Measurements from ENCODE around the gene MED27. TPM values are rescaled to one million over a fixed set of nuclear protein-coding genes. Genes with fewer than 3 reads are reported as not detected.

Gene MED27
- polyA plus RNA-seq, 1 experiment: 36.9 TPM

DNA sequence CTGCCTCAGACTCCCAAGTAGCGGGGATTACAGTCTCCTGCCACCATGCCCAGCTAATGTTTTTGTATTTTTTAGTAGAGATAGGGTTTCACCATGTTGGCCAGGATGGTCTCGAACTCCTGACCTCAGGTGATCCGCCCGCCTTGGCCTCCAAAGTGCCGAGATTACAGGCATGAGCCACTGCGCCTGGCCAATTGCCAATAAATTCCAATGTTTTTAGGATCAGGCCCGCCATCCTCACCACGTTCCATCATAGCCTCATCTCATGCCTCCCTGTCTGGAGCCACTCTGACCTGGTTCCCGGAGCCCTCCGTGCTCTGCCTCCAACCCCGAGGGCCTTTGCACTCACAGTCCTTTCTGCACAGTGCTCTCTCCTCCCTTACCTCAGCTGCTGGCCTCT, 268.3 kb downstream of the MED27 start:
- no peaks in the 10 kb centered on the region for H3K36me3 ChIP-seq (ENCODE audit: control insufficient read depth, insufficient read depth, low read length)
- peaks cover 23% of the 10 kb centered on the region for H3K27me3 ChIP-seq (ENCODE audit: control insufficient read depth, insufficient read depth, low read length)
- DNase-seq (ENCODE audit: low read depth): no peak
- no peak overlapping the region for H3K4me3 ChIP-seq (ENCODE audit: low read depth, low read length)
- CTCF ChIA-PET: no interaction called here
- POLR2A ChIA-PET: no interaction called here
- TF ChIP-seq, protein P1, sequence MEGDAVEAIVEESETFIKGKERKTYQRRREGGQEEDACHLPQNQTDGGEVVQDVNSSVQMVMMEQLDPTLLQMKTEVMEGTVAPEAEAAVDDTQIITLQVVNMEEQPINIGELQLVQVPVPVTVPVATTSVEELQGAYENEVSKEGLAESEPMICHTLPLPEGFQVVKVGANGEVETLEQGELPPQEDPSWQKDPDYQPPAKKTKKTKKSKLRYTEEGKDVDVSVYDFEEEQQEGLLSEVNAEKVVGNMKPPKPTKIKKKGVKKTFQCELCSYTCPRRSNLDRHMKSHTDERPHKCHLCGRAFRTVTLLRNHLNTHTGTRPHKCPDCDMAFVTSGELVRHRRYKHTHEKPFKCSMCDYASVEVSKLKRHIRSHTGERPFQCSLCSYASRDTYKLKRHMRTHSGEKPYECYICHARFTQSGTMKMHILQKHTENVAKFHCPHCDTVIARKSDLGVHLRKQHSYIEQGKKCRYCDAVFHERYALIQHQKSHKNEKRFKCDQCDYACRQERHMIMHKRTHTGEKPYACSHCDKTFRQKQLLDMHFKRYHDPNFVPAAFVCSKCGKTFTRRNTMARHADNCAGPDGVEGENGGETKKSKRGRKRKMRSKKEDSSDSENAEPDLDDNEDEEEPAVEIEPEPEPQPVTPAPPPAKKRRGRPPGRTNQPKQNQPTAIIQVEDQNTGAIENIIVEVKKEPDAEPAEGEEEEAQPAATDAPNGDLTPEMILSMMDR (IDR thresholded peaks at IDR 0.05; ENCODE audit: insufficient read depth, low read depth, low read length): no peak

DNA sequence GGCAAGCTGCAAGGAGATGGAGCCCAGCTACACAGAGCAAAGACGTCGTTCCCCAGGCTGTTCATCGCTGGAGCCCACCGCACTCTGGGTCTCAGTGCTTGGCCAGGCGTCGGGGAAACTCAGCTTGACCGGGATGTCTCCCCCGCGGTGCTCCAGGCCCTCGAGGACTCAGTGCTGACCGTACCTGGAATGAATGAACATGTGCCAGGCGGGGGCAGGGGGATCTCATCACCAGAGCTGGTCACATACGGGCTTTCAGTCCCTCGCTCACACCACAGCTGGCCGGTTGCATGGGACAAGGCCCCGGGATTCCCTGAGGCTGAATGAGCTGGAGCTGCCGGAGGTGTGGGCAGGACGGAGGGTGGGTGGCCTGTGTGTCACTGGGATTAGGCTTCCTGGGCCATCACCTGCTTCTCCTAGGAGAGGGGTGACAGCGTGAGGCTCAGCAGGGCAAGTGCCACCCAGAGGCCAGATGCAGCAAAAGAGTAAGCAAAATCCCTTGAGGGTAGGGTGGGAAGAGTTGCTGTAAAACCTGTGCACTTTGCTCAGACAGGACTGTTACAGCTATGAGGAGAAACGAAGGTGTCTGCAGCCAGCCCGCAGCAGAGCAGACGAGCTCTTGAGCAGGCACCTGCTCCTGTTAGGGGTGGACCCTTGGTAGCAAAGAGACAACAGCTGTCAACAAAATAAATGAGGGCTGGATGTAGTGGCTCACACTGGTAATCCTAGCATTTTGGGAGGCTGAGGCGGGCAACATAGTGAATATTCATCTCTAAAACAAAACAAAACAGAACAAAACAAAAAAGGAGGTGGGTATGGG, 269.1 kb downstream of the MED27 start:
- Histone ChIP-seq H3K4me3 (ENCODE audit: low read depth, low read length) (no peak overlapping the region), H3K27me3 (ENCODE audit: control insufficient read depth, insufficient read depth, low read length) (peaks cover 20% of the 10 kb centered on the region), H3K36me3 (ENCODE audit: control insufficient read depth, insufficient read depth, low read length) (no peaks in the 10 kb centered on the region)
- ChIA-PET POLR2A (no interaction called here), CTCF (no interaction called here)
- DNase-seq (ENCODE audit: low read depth): no peak
- TF ChIP-seq, protein P1 (IDR thresholded peaks at IDR 0.05; ENCODE audit: insufficient read depth, low read depth, low read length): no peak

Other genes with a start within 250 kb of the MED27 start
- 0.44 and 0.74 TPM in 2 replicates for gene NTNG2, start 82.2 kb upstream of the MED27 start, polyA plus RNA-seq (2011; rRNA removed)